Fibroblast of the aortic adventitia (primary cell): Measurements from ENCODE around the gene CLEC3B. TPM values are rescaled to one million over a fixed set of nuclear protein-coding genes. Genes with fewer than 3 reads are reported as not detected.

Experiments used
- DNase-seq: peaks from one replicate; pipeline ENCODE4 v3.0.0-alpha.2; 2010; ENCODE audit warnings: low read depth
- H3K4me3 ChIP-seq: 2 replicates; pipeline ENCODE4 v1.5.1; 2011; ENCODE audit warnings: low read depth, mild to moderate bottlenecking, control low read depth, low read length, moderate library complexity
- total RNA-seq: library from RNA; depleted of rRNA; stranded (reverse); fragments of >200 nt; gene quantifications from 2 replicates; pipeline ENCODE4 v1.2.3, GENCODE V29; 2012; ENCODE audit warnings: low replicate concordance
- TF ChIP-seq, protein P1 (sequence below): IDR thresholded peaks from 2 replicates; pipeline ENCODE4 v1.5.1; 2011; ENCODE audit warnings: mild to moderate bottlenecking, low read length, control low read depth, inconsistent platforms; ENCODE audit not compliant: insufficient read depth

Gene CLEC3B
- total RNA-seq, 1 donor = 12.4 TPM

DNA sequence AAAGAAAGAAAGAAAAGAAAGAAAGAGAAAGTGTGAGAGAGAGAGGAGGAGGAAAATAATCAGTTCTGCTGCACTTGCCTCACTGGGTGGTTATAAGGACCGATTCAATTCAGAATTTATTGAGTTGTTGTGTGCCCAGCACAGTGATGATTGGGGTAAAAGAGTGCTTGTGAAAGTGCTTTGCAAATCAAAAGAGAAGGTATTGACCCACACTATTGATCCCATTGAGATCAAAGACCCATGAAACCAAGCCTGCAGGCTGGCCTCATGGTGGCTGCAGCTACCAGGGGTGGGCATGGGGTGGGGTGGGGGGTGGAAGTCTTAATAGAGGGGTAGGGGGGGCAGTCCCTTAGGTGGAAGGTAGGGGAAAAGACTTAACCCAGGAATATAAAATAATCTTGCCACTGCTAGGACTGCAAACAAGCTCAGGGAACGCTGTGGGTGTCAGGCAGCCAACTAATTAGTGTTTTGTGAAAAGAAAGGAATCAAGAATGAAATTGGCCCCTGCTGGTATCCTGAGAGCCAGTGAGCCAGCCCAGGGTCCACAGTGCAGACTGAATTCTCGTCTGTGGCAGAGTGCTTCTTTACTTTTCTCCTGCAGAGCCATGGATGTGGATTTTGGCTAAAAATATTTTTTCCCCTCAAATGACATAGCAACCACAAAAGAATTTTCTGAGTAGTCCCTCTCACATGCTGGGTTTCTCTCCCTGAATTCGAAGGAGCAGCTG is 34.2 kb downstream of the CLEC3B start:
- DNase-seq = no peak
- TF ChIP-seq, protein P1, sequence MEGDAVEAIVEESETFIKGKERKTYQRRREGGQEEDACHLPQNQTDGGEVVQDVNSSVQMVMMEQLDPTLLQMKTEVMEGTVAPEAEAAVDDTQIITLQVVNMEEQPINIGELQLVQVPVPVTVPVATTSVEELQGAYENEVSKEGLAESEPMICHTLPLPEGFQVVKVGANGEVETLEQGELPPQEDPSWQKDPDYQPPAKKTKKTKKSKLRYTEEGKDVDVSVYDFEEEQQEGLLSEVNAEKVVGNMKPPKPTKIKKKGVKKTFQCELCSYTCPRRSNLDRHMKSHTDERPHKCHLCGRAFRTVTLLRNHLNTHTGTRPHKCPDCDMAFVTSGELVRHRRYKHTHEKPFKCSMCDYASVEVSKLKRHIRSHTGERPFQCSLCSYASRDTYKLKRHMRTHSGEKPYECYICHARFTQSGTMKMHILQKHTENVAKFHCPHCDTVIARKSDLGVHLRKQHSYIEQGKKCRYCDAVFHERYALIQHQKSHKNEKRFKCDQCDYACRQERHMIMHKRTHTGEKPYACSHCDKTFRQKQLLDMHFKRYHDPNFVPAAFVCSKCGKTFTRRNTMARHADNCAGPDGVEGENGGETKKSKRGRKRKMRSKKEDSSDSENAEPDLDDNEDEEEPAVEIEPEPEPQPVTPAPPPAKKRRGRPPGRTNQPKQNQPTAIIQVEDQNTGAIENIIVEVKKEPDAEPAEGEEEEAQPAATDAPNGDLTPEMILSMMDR = no peak
- H3K4me3 ChIP-seq = no peak overlapping the region

DNA sequence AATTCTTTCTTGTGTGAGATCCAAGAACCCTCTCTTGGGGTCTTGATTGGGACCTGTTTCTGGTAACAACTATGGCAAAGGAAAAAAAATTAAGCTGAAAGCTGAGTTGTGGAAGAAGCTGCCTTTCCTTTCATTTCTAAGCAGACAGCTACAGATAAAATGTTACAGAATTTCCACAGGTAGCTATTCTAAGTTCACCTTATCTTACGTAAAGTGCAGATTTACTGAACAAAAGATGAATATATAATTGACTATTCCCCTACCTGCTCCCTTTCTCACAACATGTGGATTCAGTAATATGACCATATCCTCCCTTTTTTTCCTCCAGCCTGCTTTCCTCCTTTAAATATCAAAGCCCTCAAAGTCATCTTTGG is 36.6 kb downstream of the CLEC3B start:
- TF ChIP-seq, protein P1 = no peak
- no peak overlapping the region for H3K4me3 ChIP-seq
- no peak for DNase-seq

DNA sequence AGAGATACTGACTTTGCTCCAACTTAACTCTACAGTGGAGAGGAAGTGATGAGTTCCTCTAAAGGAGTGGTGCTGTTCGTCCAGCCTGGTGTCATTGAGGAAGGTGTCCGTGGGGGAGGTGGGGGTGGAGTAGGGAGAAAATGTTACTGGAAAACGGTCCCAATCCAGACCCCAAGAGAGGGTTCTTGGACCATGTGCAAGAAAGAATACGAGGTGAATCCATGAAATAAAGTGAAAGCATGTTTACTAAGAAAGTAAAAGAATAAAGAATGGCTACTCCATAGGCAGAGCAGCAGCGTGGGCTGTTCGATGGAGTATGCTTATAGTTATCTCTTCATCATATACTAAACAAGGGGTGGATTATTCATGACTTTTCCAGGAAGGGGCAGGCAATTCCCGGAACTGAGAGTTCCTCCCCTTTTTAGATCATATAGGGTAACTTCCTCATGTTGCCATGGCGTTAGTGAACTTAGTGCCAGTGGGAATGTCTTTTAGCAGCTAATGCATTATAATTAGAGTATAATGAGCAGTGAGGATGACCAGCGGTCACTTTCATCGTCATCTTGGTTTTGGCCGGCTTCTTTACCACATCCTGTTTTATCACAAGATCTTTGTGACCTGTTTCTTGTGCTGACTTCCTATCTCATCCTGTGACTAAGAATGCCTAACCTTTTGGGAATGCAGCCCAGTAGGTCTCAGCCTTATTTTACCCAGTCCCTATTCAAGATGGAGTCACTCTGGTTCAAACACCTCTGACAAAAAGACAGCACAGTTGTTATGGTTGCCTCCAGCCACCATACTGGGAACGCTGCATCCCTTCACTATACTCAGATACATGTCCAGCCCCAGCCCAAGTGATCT is 38.6 kb downstream of the CLEC3B start:
- DNase-seq = peak; percentile 84
- TF ChIP-seq, protein P1 = no peak
- H3K4me3 ChIP-seq = no peak overlapping the region

DNA sequence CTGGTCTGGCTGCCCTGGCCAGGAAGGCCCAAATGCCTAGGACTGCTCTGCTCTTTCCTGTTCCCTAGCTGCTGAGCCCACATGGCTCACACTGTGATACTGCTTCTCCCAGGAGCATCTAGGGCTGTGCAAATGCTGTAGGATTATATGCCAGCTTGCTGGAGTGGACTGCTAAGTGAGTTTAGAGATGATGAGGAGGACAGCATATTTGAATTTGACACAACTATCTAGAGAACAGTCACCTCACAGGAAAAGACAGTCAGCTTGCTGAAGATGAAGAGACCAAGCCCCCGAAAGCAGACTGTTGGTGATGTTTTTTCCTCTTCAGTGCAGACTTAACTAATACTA is 39.2 kb downstream of the CLEC3B start:
- no peak overlapping the region for H3K4me3 ChIP-seq
- no peak for DNase-seq
- TF ChIP-seq, protein P1 = no peak

DNA sequence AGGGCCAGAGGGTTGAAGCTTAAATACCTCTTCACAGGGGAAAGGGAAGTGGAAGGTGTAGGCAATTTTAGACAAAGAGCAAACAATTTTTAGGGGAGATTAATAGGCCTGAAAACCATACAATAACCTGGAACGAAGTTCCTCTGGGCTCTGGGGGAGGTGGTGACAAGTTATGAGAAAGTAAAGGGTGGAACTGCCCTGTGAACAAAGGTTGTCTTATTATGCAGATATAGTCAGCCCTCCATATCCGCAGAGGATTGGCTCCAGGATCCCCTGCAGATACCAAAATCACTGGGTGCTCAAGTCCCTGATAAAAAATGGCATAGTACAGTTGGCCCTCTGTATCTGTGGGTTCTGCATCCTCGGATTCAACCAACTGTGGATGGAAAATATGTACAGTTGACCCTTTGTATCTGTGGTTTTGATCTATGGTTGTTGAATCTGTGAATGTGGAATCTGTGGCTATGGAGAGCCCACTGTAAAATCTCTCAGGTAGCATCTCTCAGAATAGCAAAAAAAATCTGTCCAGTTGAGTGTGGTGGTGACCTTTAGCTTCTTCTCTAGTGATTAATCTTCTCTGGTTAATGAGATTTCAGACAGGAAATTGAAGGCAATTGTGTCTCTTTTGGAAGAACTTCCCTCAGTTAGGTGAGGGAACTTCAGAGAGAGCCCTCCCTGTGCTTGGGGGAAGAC is 40.2 kb downstream of the CLEC3B start:
- DNase-seq = no peak
- TF ChIP-seq, protein P1 = no peak
- H3K4me3 ChIP-seq = no peak overlapping the region

DNA sequence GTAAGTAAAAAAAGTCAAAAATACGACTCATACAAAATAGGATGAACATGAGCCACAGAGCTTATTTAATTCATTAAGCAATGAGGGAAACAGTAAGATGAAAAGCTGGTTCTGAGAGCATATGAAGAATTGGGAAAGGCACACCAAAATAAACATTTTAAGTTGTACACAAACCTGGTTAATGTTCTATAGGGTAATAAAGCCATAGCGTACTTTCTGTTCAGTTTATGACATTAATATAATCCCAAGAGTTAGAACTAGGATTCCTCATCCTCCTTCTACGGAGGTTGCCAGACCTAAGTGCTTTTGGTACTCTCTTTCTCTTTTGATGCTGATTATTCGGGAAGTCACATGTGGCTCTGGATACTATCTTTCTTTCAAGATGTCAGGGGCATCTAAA is 41.4 kb downstream of the CLEC3B start:
- TF ChIP-seq, protein P1 = no peak
- H3K4me3 ChIP-seq = no peak overlapping the region
- DNase-seq = no peak
